Stimulated activated CD4-positive, alpha-beta T cell treated with anti-CD3 and anti-CD28 coated beads, Interleukin-15, amount 100 ng/mL, for 48 hours (primary cell): ENCODE results near the gene NSMCE3.

ENCODE experiments used
- DNase-seq, 2 donors: peaks; one replicate each; pipeline ENCODE4 v3.0.0-alpha.2; 2020; ENCODE audit warnings: low read depth in 2 of 2

NSMCE3 gene

DNA sequence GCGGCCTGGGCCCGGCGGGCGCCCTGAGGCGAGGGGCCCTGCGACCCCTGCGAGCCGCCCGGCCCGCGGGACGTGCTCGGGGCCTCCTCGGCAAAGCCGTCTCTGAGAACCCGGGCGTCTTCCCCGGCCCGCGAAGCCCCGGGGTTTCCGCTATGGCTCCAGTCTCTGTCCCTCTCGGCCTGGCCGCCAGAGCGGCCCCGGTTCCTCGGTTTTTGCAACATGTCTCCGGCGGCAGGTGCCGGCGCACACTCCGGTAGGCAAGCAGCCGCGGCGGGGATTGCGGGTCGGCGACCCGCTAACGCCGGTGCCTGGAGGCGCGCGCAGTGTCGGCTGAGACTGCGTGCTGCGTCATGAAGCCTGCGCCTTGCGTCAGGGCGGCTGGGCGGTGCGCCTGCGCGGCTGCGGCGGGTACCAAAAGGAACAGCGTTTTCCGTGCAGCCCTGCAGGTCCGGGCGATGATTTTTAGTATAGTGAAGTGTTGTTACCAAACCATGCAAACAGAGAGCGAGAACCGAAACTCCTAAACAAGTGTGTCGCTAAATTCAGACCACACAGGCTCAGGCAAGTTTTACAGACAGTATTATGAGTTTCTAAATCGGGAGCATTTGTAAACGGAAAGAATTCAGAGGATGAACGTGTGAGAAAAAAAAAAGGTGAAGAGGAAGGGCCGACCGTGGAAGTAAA, at the start of gene NSMCE3:
Gene NSMCE3 (minus strand): TSS at position 338 of the 684 bp plus-strand sequence. CDS start 117 bp downstream, at position 221.
- peak; percentile 83 to 85 for DNase-seq

DNA sequence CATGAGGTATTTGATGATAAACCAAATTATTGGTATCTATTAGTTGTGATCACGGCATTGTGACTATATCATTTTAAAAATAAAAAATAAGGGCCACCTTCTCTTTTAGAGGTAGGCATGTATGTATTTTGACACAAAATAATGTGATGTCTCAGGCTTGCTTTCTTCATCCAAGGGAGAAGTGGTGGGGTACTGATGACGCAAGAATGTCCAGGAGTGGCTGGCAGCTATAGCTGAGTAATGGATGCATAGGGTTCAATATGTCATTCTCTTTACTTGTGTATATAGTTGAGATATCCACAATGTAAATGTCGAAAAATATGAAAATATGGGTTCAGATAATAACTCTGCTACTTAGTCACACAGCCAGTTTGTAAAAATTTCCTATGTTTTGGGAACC, 46.8 kb upstream of the NSMCE3 start:
- no peak for DNase-seq

DNA sequence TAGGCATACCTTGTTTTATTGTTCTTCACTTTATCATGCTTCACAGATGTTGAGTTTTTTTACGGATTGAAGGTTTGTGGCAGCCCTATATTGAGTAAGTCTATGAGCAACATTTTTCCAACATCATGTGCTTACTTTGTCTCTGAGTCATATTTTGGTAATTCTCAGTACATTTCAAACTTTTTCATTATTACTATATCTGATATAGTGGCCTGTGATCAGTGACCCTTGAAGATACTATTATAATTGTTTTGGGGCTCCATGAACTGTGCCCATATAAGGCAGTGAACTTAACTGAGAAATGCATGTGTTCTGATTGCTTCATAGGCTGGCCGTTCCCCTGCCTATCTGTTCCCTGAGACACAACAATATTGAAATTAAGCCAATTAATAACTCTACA, 42.8 kb upstream of the NSMCE3 start:
- DNase-seq = no peak

DNA sequence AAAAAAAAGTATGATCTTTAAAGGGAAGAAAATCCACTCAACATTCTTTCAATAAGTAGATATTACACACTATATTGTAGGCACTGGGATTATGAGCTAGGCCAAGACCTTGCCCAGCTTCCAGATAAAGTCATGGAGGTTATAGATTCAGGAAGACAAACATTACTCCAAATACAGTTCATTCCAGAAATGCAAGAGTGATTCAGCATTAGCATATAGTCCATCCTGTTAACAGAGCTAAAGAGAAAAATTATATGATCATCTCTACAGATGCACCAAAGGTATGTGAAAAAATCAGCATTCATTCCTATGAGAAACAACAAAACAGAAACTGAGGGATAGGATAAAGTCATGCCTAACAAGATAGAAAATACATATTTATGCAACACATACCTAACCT, 42.1 kb upstream of the NSMCE3 start:
- DNase-seq = no peak

DNA sequence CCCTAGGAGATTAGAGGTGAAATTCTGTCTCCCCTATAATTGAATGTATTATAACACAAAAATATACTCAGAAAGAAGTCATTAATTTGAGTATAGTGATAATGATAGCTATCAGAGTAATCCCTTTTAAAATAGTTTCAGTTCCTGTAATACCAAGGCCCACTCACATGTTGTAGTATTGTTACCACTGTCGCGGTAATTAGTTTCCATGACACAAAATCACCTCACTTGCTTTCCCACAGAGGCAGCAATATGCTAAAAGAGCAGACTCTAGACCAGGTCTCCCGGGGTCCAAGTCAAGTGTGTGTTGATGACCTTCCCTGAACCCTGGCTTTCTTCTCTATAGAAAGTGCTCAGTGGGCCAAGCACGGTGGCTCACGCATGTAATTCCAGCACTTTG, 39.5 kb upstream of the NSMCE3 start:
- no peak for DNase-seq

DNA sequence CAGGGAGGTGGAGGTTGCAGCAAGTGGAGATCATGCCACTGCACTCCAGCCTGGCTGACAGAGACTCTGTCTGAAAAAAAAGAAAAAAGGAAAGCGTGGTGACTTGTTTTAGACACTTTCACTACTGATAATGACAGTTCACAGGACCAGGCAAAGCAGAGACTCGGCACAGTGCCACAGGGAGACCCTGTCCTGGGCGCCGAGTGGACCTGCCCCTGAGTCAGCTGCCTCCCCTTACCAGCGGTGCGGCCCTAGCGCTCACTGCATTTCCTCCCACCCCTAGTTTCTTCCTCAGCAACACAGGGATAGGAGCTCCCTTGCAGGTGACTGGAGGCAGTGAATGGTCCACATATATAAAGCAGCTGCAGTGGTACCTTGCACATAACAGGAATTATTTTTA, 38.7 kb upstream of the NSMCE3 start:
- no peak for DNase-seq

DNA sequence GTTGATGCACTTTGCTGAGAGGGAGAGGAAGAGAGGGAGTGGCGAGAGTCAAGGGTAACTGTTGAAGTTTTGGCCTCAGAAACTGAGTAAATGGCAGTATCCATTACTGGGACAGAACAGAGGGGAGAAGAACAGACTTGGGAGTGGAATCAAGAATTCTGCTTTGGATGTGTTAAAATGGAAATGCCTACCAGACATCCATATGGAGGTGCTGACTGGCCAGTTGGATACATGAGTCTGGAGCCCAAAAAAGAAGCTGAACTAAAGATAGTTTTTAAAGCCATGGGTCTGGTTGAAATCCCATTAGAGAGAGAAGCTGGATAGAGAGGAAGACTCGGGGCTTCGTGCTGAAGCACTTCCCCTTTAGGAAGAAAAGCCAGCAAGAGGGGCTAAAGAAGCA, 35.9 kb upstream of the NSMCE3 start:
- no peak for DNase-seq

DNA sequence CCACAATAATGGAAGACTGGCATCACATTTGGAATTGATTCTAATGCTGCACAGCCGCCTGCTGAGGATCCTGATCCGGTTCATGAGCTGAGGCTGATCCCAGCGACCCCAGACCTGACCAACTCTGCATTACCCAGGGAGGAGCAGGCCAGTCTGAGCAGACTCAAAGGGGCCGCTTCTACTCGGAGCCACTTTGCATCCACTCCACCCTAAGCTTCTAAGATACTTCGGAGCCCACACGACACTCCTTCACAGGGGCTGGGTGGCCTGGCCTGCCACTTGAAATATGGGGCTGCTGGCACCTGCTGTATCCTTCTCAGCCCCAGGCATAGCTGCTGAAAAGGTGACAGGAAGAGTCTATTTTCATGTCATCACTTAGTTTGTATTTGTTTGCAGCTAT, 33.2 kb upstream of the NSMCE3 start:
- DNase-seq = no peak

DNA sequence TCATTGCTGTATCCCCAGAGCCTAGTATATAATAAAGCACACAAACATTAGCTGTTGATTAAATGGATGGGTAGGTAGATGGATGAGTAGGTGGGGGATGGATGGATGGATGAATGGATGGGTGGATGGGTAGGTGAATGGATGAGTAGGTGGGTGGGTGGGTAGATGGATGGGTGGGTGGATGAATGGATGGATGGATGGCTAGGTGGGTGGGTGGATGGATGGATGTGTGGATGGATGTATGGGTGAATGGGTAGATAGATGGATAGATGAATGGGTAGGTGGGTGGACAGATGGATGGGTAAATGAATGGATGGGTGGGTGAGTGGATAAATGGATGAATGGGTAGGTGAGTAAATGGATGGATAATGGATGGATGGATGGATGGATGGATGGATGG, 30.2 kb upstream of the NSMCE3 start:
- DNase-seq = no peak

DNA sequence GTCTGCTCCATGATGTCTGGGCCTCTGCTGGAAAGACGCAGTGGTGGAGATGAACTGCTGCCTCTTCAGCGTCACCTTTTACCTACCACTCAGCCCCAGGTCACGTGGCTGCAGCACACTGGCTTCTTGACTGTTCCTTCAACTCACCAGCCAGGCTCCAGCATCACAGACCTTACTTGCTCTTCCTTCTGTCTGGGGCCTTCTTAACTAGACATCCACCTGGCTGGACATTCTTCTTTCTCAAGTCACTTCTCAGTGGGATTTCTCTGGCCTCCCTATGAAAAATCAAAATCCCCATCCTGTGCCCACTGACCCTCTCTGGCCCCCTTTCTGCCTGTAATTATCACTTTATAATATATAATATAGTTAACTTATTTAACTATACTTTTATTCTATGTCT, 29.7 kb upstream of the NSMCE3 start:
- no peak for DNase-seq

DNA sequence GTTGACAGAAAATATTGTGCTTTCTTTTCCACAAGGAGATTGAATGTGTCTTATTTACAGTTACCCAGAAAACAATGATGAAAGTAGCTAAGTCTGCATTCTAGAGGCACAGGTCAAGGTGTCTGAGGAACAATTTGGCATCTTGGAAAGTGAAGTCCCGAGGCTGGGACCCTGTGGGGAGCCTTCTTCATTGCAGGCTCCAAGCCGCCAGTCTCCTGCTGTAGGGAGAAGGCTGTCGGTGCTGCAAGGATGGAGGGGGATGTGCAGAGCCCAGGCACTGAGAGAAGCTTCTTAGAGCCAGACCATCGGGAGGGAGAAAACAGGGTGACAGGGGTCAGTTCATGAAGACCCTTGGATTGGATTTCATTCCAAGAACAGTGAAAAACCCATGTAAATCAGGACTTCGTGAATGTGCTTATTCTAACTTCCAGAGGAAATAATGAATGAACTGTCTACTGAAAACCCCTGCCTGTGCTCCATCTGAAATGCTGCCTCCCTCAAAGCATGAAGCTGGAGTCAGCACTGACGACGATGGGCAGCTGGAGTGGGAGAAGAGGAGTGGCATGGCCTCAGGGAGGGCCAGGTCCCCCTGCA, 25.2 kb upstream of the NSMCE3 start:
- DNase-seq = no peak

DNA sequence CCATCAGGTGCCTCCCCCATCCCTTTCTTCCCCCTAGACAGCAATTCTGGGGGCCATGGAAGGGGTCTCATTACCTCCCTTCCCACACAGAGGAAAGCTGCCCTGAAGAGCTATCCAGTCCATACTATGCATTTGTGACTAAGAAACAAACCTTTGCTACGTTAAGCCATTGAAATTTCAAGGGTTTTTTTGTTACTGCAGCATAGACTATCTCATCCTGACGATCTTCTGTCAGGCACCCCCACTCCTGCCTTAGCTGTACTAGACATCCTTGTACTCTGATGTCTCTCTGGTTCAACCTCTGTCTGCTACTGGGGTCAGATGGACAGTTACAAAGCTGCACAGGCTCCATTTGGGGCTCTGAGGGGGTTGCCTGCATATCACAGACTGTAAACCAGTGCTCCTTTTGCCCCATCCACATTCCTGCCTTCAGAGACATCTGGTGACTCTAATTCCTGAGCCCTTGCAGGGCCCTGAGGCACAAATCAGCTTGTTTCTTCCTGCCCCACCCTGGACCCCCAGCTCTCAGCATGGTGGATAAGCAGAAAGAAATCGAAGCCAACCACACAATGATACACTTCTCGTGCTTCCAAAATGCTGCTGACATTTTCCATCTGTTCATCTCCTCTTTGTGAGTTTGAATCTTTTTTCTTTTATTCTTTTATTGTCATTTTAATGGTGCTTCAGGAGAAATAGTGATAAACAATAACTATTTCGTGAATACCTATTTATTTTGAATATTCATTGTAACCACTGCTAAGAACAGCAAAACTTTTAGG, 21.6 kb upstream of the NSMCE3 start:
- DNase-seq = no peak

DNA sequence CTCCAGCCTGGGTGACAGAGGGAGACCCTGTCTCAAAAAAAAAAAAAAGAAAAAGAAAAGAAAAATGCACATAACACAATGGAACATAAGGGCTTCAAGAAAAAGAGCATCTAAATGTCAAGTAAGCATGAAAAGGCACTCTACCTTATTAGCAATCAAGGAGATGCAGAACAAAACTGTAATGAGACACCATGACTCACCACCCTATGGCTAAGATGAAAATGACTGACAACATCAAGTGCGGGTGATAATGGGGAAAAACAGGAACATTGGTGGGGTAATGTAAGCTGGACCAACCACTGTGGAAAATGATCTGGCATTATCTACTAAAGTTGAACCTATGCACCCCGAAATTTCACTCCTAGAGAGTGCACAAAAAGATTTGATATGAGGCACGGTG, 19.6 kb upstream of the NSMCE3 start:
- no peak for DNase-seq

DNA sequence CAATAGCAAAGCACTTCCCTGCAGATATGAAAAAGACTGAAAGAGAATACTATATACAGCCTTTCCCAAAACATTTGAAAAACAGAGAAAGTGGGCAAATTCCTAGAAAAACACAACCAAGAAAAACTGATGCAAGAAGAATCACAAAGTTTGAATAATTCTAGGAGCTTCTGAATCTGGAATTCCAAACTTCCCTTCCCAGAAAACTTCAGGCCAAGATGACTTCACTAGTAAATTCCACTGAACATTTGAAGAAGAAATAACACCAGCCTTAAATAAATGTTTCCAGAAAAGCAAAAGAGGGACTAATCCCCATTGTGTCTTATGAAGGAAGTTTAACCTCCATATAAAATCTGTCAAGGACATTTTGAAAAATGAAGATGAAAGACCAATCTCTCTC, 15.8 kb upstream of the NSMCE3 start:
- DNase-seq = no peak

DNA sequence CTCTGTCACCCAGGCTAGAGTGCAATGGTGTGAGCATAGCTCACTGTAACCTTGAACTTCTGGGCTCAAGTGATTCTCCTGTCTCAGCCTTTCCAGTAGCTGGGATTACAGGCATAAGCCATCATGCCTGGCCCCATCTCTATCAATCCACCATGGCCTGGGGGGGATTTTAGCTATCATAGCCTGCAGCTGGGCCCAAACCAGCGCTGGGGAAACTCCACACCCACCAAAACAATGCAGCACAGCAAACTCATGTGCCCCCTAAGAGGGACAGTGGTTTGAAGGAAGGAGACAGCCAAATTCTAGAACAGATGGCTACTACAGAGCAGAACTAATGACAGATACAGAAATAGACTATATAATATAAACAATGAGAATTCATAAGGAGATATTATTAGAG, 13.8 kb upstream of the NSMCE3 start:
- DNase-seq = no peak

DNA sequence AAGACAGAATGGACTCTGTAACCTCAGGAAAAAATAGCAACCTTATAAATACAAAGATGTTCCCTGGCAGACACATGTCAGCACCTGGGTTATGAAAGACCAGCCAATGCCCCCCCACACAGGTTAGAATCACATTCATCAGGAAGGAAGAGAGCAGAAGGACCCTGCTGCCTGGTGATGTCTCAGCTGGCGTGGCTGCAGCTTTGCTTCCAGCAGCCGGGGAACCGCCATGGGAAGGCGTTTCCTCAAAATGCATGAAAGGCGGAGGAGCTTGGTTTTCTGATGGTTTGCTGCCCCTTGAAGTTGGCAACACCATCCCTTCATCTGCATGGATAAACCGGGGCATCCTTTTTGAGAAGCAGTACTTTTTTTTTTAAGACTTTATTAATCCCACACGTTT, 10.9 kb upstream of the NSMCE3 start:
- no peak for DNase-seq

DNA sequence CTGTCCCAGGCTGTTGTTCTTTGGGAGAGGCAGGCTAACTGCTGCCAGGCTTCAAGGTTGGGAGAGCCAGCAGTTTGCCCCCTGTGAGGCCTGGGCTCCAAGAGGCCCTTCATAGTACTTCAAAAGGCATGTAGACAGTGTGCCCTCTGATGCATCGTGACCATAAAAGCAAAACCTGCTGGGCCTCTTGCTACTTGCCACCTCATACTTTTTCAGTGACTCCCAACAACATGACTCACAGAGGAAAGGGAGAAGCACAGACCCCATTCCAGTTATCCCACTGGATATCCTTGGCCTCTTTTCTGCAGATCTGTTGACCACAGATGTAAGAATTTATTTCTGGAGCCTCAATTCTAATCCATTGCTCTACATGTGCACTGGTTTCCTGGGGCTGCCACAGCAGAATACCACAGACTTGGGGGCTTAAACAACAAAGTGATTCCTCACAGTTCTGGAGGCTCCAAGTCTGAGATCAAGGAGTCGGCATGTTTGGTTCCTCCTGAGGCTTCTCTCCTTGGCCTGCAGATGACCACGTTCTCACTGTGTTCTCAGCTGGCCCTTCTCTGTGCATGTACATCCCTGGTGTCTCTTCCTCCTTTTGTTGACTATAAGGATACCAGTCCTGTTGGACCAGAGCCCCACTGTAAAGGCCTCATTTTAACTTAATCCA, 8.9 kb upstream of the NSMCE3 start:
- DNase-seq = no peak

DNA sequence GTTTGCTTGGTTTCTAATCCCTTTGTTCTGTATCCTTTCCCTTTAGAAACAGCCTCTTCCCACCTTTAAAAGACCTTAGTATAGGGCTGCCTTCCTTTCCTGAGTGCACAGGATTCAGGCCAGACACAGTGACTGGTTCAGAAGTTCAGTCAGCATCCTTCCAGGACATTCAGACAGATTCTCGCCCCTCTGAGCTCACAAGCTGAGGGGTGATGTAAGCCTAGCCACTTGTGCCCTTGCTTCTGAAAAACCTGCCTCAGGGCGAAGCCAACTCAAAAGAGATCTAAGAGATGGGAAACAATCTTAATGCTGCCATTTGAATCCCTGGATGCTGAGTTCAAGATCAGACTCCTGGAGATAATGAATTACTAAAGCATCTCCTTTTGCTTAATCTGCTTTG, 6.7 kb upstream of the NSMCE3 start:
- DNase-seq = no peak

DNA sequence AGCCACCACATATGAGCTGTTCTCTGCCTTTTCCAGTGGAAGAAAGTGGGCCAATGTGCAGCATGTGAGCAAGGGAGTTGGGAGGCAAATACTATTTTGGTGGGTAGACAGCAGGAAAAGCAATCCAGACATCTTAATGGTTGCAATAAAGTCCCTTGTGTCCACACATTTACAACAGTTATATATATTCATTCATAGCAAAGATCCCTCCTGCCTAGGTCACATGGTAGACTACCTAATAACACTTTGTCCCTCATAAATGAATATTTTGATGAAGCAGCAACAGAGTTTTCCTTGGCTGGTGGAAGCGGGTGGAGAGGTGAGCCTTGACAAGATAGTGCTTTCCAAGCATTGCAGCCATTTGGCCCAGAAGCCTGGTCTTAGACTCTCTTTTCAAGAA, 6.2 kb upstream of the NSMCE3 start:
- DNase-seq = no peak

DNA sequence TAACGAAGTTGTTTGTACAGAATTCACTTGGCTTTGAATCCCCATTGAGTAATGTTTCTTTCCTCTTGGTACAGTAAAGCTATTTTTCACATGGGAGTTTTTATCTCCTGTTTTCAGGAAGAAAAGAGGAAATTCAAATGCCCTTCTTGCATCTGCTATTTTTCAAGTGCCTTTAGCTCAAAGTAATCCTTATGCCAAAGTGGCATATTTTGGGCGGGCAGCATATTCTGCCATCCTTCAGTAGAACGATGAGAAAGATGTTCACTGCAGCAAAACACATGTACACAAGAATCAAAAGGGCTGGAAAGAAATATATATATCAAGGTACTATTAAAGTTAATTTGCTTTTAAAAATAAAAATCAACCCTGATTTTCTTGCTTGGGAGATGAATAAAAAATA, 5.3 kb upstream of the NSMCE3 start:
- no peak for DNase-seq

DNA sequence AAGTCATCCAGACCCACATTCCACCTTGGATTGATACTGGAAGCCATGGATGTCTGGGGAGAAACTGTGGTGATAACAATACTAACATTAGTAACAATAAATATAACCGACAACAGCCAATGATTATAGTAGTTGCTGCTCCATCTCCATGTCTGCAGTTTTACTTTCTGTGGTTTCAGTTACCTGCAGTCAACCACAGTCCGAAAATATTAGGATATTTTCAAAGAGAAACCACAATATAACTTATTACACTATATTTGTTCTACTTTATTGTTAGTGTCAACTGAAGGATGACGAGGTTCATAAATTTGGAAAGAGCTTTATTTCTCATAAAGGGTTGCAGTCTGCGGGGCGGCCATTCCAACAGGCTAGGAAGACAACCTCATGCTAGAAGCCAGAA, 2.6 kb upstream of the NSMCE3 start:
- DNase-seq = no peak

DNA sequence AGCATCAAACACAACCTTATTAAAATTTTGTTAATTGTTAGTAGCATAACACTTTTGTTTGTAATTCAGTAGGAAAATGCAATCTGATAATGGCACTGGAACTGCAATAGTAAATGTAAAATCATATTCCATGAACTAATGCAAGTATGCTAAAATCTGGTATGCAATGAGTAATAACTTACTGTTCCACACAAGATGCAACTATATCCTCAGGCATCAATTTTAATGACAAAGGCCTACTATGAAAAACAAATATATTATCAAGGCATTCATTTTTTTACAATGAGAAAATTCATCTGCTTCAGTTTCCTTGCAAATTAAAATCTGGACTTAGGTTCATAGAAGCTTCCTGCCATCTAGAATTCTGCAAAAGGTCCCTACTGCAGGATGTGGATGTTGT, 1.4 kb upstream of the NSMCE3 start:
- DNase-seq = no peak
